Gastroesophageal sphincter (tissue), 3 donors: ENCODE data around the gene FNDC3B.

Experiments
- POLR2A ChIP-seq, 2 donors: fragments of 450-650 bp; IDR thresholded peaks; one replicate each; pipeline ENCODE4 v1.6.1; 2017; ENCODE audit warnings: antibody characterized with exemption in 2 of 2, mild to moderate bottlenecking in 2 of 2, moderate library complexity in 1 of 2
- TF ChIP-seq, protein P1 (sequence below), 4 experiments: fragments of 200-600 bp in 2 of 4; fragments of 450-650 bp in 2 of 4; sonication (generic) in 1 of 4; IDR thresholded peaks; one replicate each; pipeline ENCODE4 v1.5.1; 2017 to 2019; ENCODE audit warnings: antibody characterized with exemption in 4 of 4, mild to moderate bottlenecking in 2 of 4, moderate library complexity in 2 of 4

DNA sequence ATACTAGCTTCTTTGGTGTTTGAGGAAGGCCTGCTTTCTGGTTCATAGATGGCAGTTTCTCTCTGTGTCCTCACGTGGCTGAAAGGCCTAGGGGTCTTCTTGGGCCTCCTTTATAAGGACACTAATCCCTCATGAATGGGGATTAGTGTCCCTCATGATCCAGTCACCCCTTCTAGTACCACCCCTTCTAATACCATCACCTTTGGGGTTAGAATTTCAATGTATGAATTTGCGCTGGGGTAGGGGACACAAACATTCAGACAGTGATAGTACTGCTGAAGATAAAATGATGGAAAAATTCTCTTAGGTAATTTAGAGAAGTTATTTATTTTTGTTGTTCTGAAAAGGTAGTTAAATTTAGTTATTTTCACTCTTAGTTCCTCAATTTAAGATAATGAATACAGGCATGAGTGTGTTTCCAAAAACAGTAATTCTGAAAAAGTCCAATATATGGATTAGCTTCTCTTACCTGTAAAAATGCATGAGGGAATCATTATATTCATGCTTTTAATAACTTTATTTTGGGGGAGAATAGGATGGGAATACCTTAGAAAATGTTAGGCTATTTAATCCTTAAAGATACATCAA is 103.6 kb downstream of the FNDC3B start:
- TF ChIP-seq, protein P1, sequence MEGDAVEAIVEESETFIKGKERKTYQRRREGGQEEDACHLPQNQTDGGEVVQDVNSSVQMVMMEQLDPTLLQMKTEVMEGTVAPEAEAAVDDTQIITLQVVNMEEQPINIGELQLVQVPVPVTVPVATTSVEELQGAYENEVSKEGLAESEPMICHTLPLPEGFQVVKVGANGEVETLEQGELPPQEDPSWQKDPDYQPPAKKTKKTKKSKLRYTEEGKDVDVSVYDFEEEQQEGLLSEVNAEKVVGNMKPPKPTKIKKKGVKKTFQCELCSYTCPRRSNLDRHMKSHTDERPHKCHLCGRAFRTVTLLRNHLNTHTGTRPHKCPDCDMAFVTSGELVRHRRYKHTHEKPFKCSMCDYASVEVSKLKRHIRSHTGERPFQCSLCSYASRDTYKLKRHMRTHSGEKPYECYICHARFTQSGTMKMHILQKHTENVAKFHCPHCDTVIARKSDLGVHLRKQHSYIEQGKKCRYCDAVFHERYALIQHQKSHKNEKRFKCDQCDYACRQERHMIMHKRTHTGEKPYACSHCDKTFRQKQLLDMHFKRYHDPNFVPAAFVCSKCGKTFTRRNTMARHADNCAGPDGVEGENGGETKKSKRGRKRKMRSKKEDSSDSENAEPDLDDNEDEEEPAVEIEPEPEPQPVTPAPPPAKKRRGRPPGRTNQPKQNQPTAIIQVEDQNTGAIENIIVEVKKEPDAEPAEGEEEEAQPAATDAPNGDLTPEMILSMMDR (IDR thresholded peaks at IDR 0.05): no peak
- TF ChIP-seq POLR2A (IDR thresholded peaks at IDR 0.05): no peak
